Heart left ventricle (tissue), 13 donors: ENCODE measurements around the gene NAALADL2.

Source experiments
- POLR2A ChIP-seq, 2 donors: fragments of 450-650 bp; IDR thresholded peaks; one replicate each; pipeline ENCODE4 v1.6.1; 2017; ENCODE audit warnings: antibody characterized with exemption in 2 of 2, mild to moderate bottlenecking in 2 of 2, moderate library complexity in 2 of 2
- TF ChIP-seq, protein P1 (sequence below), 12 donors: fragments of 200-600 bp; sonication (generic) in 4 of 12; IDR thresholded peaks; one replicate each; pipeline versions ENCODE4 v1.5.0 to v1.8.0; 2018 to 2022; ENCODE audit warnings: antibody characterized with exemption in 12 of 12, mild to moderate bottlenecking in 5 of 12
- donor health status: ischemic (EF 13 %, LVEDD 7.1; RV severe dilation, severe dysfunction).
- donor health status: DM: no; HTN: yes; CAD: no.
- donor health status: DM: no; HTN: no; CAD: no.
- donor health status: ischemic (EF 25% LVEDD 6.9; RV normal size, moderate dysfunction).
- donor health status: ischemic (EF 25% LVEDD 5.7; RV mildly dilated, moderate dysfunction).
- donor health status: ischemic (EF 35%, LVEDD 5.7; RV mildly dilated, moderate dysfunction).
- donor health status: nonischemic (EF 11% LVEDD 7.7; RV severe dilation, severe dysfunction).
- donor health status: DM: yes; HTN: yes; CAD: no.
- donor health status: PGD.
- donor health status: ischemic (EF 29% LVEDD 5.4; RV normal size, mild dysfunction).
- donor health status: nonischemic (EF 23%, LVEDD 6.1; RV moderate dilation, normal function).

DNA sequence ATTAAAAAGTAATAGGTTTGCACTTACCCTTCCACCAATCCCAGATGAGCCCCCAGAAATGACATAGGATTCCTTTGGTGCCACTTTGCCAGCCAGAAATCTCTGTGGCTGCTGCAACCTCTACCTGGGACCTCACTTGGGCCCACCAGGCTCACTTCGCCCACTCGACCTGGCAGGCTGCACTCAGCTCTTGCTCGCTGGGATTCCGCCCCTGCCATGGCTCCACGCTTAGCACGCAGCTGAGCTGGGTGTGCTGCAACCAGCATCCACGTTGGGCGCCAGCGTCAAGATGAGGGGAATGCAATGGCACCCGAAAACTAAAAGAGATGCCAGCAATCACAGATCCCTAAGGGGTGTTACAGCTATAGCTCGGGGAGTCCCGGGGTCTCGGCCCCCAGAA, 761.0 kb downstream of the NAALADL2 start:
- TF ChIP-seq, protein P1, sequence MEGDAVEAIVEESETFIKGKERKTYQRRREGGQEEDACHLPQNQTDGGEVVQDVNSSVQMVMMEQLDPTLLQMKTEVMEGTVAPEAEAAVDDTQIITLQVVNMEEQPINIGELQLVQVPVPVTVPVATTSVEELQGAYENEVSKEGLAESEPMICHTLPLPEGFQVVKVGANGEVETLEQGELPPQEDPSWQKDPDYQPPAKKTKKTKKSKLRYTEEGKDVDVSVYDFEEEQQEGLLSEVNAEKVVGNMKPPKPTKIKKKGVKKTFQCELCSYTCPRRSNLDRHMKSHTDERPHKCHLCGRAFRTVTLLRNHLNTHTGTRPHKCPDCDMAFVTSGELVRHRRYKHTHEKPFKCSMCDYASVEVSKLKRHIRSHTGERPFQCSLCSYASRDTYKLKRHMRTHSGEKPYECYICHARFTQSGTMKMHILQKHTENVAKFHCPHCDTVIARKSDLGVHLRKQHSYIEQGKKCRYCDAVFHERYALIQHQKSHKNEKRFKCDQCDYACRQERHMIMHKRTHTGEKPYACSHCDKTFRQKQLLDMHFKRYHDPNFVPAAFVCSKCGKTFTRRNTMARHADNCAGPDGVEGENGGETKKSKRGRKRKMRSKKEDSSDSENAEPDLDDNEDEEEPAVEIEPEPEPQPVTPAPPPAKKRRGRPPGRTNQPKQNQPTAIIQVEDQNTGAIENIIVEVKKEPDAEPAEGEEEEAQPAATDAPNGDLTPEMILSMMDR (IDR thresholded peaks at IDR 0.05), result no peak
- no peak for TF ChIP-seq POLR2A (IDR thresholded peaks at IDR 0.05)
